Activated CD4-positive, alpha-beta T cell treated with anti-CD3 and anti-CD28 coated beads, Interleukin-2, Interleukin-4, amounts not matched to agents 100 ng/mL and 50 ng/mL, durations not matched to agents 16 hours and 8 hours (primary cell): Measurements from ENCODE around the gene FARP2.
"Not testable (repeated sequence)": the region's sequence is repeated elsewhere in the genome, so short reads cannot be mapped to it uniquely, and the experiment has no call there.

Experiments used
- DNase-seq: peaks from one replicate; pipeline ENCODE4 v3.0.0-alpha.2; 2020; ENCODE audit warnings: low spot score

Gene FARP2

GRCh38 chr2:241413501-241413900, 57.4 kb downstream of the FARP2 start:
- DNase-seq, result not testable (repeated sequence)

GRCh38 chr2:241413929-241414580, 58.0 kb downstream of the FARP2 start:
- no peak for DNase-seq

DNA sequence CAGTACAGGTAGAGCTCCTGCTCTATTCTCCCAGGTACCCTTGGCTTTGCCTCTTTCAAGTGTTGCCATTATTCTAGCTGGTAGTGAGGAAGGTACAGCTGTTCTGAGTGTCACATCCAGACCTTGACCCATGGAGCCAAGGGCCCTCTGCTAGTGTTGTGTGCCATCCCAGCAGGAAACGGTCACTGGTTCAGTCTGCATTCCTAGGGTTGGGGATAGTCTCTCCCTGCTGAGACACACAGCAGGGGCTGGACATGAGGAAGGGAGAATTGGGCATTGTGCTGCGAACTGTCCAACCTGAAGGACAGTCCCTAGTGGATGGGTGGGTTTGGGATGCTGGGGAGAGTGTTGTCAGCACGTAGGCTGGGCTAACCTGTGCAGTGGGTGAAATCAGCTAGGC, 59.1 kb downstream of the FARP2 start:
- no peak for DNase-seq

DNA sequence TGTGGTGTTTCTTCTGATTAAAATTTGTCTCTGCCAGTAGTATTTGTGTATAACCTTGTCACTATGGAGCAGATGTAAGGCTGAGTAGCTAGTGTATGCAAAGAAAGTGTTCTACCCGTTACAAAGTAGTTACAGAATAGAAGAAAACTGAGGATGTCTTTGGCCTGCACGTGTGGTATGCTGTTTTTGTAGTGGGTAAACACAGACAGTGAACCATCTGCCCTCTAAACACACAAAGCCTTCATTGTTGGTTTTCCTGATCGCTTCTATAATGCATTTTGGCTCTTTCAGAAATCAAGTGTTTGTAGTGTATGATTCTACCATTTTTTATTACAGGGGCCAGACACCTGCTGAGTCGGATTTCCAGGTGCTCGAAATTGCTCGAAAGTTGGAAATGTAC, 61.5 kb downstream of the FARP2 start:
- no peak for DNase-seq

DNA sequence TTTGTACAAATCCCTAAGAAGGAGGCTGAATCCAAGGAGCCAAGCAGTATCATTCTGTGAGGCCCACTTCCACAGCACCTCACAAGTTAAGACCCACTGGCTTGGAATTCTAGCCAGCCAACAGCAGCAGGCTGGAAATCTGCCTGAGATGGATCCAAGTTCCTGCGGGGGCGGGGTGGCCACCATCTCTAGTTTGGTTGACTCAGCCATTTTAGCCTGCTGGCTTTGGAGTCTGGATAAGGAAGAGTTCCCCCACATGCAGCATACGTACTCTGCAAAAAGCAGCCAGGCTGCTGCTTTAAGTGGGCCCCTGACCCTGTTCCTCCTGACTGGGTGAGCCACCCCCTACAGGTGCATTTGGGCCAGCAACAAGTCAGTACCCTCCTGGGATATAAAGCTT, 65.2 kb downstream of the FARP2 start:
- no peak for DNase-seq

DNA sequence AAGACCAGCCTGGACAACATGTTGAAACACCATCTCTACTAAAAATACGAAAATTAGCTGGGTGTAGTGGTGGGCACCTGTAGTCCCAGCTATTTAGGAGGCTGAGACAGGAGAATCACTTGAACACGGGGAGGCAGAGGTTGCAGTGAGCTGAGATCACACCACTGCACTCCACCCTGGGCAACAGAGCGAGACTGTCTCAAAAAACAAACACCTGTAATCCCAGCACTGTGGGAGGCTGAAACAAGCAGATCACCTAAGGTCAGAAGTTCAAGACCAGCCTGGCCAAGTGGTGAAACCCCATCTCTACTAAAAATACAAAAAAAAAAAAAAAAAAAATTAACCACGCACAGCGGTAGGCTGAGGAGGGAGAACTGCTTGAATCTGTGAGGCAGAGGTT, 65.9 kb downstream of the FARP2 start:
- not testable (repeated sequence) for DNase-seq

DNA sequence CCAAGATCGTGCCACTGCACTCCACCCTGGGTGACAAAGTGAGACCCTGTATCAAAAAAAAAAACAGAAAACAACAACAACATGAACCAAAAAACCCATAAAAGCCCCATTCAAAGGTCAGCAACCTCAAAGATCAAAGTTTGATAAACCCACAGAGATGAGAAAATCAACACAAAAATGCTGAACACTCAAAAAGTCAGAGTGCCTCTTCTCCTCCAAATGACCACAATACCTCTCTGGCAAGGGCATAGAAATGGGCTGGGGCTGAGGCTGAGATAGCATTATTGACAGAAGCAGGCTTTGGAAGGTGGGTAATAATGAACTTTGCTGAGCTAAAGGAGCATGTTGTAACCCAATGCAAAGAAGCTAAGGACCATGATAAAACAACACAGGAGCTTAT, 66.3 kb downstream of the FARP2 start:
- no peak for DNase-seq

- DNase-seq, result not testable (repeated sequence)
These were observed 67.4 kb downstream of the FARP2 start for GRCh38 chr2:241423489-241423888.

GRCh38 chr2:241425368-241425767, 69.3 kb downstream of the FARP2 start:
- no peak for DNase-seq

GRCh38 chr2:241430178-241430577, 74.1 kb downstream of the FARP2 start:
- DNase-seq, result no peak

DNA sequence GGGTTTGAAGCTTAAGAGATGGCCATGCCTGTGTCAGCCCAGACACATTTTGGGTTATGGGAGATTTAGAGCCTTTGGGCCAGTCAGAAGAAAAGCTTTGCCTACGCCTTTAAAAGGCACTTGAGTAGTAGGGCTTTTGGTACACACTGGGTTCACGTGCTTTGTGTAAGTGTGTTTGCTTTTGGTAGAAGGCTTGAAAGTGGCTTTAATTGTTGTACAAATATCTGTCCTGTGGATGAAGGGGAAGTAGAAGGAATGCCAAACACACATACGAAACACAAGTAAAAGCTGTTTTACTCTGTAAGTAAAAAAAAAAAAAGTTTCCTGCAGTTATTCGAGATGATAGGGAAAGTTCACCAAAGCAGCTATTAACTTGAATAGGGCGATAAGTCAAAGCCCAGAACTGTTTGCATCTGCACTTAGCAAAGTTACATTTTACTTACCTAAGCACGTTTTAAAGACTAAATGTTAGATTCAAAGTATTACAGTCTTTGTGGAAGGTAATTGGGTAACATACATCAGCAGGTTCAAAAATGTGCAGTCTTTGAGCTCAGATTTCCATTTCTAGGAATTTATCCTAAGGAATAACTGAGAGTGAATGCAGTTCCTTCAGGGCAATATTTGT, 76.9 kb downstream of the FARP2 start:
- no peak for DNase-seq

- DNase-seq, result no peak
These were observed 81.1 kb downstream of the FARP2 start for GRCh38 chr2:241437179-241437578.

- no peak for DNase-seq
These were observed 85.4 kb downstream of the FARP2 start for GRCh38 chr2:241441492-241441891.

DNA sequence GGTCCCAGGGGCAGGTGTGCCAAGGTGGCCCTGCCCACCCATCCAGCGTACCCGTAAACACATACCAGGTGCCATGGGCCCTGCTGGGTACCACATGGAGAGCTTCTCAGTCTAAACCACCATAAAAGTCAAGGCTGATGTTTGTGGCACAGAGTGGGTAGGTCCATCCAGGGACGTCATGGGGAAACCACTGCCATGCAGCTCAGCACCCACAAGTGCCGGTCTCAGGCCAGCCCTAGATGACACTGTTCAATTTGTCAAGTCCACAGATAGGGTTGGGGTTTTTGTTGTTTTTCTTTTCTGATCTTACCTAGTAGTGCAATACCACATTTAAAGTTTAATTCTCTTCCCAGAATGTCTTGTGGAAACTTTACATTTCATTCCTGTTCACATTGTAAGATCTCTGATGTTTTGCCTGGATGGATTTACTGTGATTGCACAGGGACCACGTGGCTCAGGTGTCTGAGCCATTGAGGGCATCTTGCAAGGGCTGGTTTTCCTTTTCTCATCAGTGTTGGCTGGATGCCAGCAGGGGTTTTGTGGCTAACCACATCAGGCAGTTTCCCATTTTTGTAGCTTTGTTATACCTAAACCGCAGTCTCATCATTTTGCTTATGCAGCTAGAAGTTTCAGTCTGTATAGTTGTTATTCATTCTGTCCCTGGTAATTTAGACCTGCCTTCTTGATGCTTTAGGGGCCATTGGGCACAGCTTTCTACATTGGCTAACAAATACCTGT, 87.6 kb downstream of the FARP2 start:
- peak; percentile 96 for DNase-seq

DNA sequence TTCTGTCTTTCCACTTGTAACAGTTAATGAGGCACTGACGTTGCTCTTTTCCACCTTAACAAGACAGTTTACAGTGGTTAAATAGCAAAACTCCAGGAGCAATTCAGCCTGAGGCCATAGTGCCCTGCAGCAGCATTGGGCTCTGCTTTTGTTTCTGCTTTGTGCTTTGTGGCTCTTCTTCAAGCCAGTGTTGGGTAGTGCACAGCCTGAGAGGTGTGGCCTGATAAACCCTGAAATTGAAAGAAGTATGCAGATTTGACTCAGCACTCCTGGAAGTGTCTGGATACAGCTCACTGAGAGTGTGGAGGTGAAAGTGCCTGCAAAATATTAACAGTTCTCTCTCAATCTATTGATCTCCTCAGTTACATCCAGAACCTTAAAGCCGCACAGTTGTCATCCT, 89.3 kb downstream of the FARP2 start:
- DNase-seq, result peak; percentile 71

- not testable (repeated sequence) for DNase-seq
These were observed 94.0 kb downstream of the FARP2 start for GRCh38 chr2:241450092-241450491.

DNA sequence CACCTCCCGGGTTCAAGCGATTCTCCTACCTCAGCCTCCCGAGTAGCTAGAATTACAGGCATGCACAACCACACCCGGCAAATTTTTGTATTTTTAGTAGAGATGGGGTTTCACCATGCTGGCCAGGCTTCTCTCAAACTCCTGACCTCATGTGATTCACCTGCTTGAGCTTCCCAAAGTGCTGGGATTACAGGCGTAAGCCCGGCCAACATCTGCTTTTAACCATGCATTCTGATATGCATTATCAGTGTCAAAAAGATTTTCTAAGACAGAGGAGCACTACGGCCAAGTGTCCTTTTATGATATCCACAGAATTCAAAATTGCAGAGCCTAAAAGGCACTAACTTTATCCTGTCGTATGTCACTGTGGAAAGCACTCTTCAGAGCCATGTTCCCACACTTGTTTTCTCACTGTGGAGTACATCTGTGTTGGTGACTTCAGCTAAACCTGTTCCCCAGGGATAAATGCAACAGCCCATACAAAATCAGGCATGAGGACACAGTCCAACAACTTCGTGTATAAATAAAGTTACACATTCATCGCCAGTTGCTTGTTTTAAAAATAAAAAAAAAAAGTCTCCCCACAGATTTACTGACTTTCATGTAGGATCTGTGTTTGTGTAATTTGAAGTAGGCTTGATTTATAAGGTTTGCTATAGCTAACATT, 95.9 kb downstream of the FARP2 start:
- DNase-seq, result no peak

GRCh38 chr2:241453919-241454318, 97.8 kb downstream of the FARP2 start:
- not testable (repeated sequence) for DNase-seq

GRCh38 chr2:241454837-241455485, 98.9 kb downstream of the FARP2 start:
- no peak for DNase-seq

DNA sequence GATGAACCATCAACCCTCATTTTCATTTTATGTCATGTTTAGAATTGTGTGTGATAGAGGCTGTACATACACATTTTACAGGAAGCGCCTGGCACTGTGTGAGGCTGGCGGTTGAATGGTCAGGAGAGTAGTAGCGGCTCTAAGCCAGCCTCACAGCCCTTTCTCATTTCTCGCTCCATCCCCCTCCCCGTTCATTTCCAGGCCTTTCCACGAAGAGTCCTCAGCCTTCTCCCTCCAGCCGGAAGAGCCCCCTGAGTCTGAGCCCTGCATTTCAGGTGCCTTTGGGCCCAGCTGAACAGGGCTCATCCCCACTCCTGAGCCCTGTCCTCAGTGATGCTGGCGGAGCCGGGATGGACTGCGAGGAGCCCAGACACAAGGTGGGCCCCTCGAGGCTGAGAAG, 100.5 kb downstream of the FARP2 start:
- DNase-seq, result no peak

DNA sequence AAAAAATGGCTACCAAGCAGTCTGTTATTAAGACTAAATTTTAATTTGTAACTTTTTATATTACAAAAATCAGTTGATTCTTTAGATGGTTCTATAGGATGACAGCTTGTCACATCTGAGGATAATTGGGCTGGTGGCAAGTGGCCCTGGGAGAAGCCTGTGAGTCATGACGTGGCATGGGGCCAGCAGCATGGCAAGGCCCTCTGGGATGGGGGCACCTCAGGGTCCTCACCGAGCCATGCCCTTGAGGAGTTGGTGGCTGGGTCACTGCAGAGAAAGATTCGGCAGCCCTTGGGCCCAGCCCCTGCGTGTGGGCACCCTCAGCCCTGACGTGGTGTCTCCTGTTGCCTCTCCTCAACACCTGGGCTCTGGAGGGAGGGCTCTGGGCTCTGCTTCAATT, 102.6 kb downstream of the FARP2 start:
- DNase-seq, result no peak

DNA sequence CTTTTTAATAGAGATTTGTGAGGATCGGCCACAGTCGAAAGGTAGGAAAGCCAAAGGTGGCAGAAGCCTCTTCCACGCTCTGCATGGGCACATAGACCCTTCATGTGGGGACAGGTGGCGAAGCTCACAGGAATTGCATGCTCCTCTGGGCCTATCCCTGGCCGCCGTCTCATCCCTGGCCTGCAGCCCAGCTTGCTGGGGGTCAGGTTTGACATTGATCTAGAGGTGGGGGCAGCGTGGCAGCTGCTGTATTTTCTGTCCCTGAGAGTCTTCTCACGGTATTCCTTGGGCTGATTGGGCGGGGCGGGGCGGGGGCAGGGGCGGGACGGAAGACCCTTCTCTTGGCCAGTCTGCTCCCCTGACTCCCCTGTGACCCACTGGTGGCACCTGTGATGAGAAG, 103.4 kb downstream of the FARP2 start:
- no peak for DNase-seq
